Naive thymus-derived CD4-positive, alpha-beta T cell (primary cell): ENCODE data around the gene ZNF222. TPM values are rescaled to one million over a fixed set of nuclear protein-coding genes. Genes with fewer than 3 reads are reported as not detected.

Experiments
- ATAC-seq: fragments of 150-1000 bp; cut with Tn5 transposase; 2 replicates; pipeline ENCODE4 v1.10.0; 2021; ENCODE audit warnings: mild to moderate bottlenecking, moderate library complexity
- CTCF ChIA-PET: fragments of 350-600 bp; sonication (Branson Sonifier 250); formaldehyde crosslinking; loops from one replicate; lab custom pipeline; 2021; ENCODE audit warnings: antibody characterized with exemption; lab: Charles Lee
- POLR2A ChIA-PET: fragments of 350-600 bp; sonication (Branson Sonifier 250); formaldehyde crosslinking; loops from one replicate; lab custom pipeline; 2021; ENCODE audit warnings: antibody characterized with exemption, inconsistent platforms; lab: Charles Lee
- DNase-seq, 9 donors: peaks; one replicate each; pipeline versions ENCODE4 v3.0.0 to v3.0.0-alpha.2; 2020 to 2022; ENCODE audit warnings: mixed read lengths in 1 of 9
- H3K27ac ChIP-seq: one replicate; pipeline ENCODE4 v1.7.0; 2013; ENCODE audit warnings: mild to moderate bottlenecking, low read depth, low read length, moderate library complexity
- H3K27me3 ChIP-seq, 2 donors: one replicate each; pipeline ENCODE4 v1.7.0; 2013; ENCODE audit warnings: low read length in 2 of 2, mild to moderate bottlenecking in 2 of 2, moderate library complexity in 2 of 2; ENCODE audit not compliant: control insufficient read depth in 2 of 2, insufficient read depth in 2 of 2
- H3K36me3 ChIP-seq, 3 experiments: 1 replicate in 2 of 3; 2 replicates in 1 of 3; pipeline ENCODE4 v1.7.0; 2013; ENCODE audit warnings: low read length in 3 of 3, mild to moderate bottlenecking in 3 of 3, moderate library complexity in 1 of 3; ENCODE audit not compliant: insufficient read depth in 3 of 3, control insufficient read depth in 2 of 3
- H3K4me1 ChIP-seq, 2 donors: one replicate each; pipeline ENCODE4 v1.7.0; 2013; ENCODE audit warnings: low read length in 2 of 2, mild to moderate bottlenecking in 2 of 2, moderate library complexity in 1 of 2; ENCODE audit not compliant: control insufficient read depth in 2 of 2, insufficient read depth in 2 of 2
- H3K4me3 ChIP-seq: 2 replicates; pipeline ENCODE4 v1.7.0; 2013; ENCODE audit warnings: mild to moderate bottlenecking, low read length
- H3K9me3 ChIP-seq, 3 experiments: 1 replicate in 2 of 3; 2 replicates in 1 of 3; pipeline ENCODE4 v1.7.0; 2013; ENCODE audit warnings: low read length in 3 of 3; ENCODE audit not compliant: control insufficient read depth in 2 of 3
- H3K27ac Mint-ChIP-seq, 9 donors: one replicate each; pipeline ENCODE4 v1.8.0; 2020 to 2022; ENCODE audit warnings: mixed read lengths in 9 of 9, mild to moderate bottlenecking in 8 of 9, moderate library complexity in 5 of 9, inconsistent platforms in 2 of 9
- H3K27me3 Mint-ChIP-seq, 5 donors: one replicate each; pipeline ENCODE4 v1.8.0; 2021 to 2022; ENCODE audit warnings: mixed read lengths in 5 of 5, mild to moderate bottlenecking in 1 of 5
- H3K36me3 Mint-ChIP-seq, 5 donors: one replicate each; pipeline ENCODE4 v1.8.0; 2020 to 2022; ENCODE audit warnings: mixed read lengths in 5 of 5, mild to moderate bottlenecking in 3 of 5, inconsistent platforms in 1 of 5
- H3K4me1 Mint-ChIP-seq, 7 donors: one replicate each; pipeline ENCODE4 v1.8.0; 2020 to 2022; ENCODE audit warnings: mixed read lengths in 7 of 7, mild to moderate bottlenecking in 3 of 7, inconsistent platforms in 1 of 7
- H3K4me3 Mint-ChIP-seq, 10 donors: one replicate each; pipeline ENCODE4 v1.8.0; 2020 to 2022; ENCODE audit warnings: mild to moderate bottlenecking in 10 of 10, mixed read lengths in 10 of 10, moderate library complexity in 6 of 10, inconsistent platforms in 2 of 10
- H3K9me3 Mint-ChIP-seq, 11 donors: one replicate each; pipeline ENCODE4 v1.8.0; 2020 to 2022; ENCODE audit warnings: mixed read lengths in 11 of 11, mild to moderate bottlenecking in 4 of 11, inconsistent platforms in 1 of 11, moderate library complexity in 1 of 11
- intact Hi-C, 2 donors: fragments of 100-400 bp; cut with micrococcal nuclease; formaldehyde crosslinking; loops; one replicate each; pipeline ENCODE4 v1.15.1; 2023
- polyA plus RNA-seq, 2 donors: library from polyadenylated mRNA; unstranded; fragments of 300-500 nt; fragmentation: Illumina TruSeq; gene quantifications; one replicate each; pipeline ENCODE4 v1.2.3, GENCODE V29; 2021
- total RNA-seq, 6 experiments: library from RNA in 5 of 6; stranded (reverse) in 5 of 6; gene quantifications; 1 replicate in 5 of 6; 2 replicates in 1 of 6; pipeline ENCODE4 v1.2.3 and lab custom pipeline; 2021 to 2026

ZNF222 gene
- total and polyA plus RNA-seq, 7 experiments from 2014 or later = 2.1 to 10.1 (median 3.6) TPM

- no peak overlapping the region for H3K27ac ChIP-seq
- Mint-ChIP-seq H3K27ac (no peak overlapping the region), H3K4me1 (peaks cover 5 to 10% (median 10%) of the 10 kb centered on the region in 7 donors), H3K9me3 (peaks cover 16 to 62% (median 39%) of the 10 kb centered on the region in 11 donors), H3K27me3 (peaks cover 0 to 2% (median 0%) of the 10 kb centered on the region in 5 donors), H3K4me3 (no peak overlapping the region), H3K36me3 (peaks cover 30 to 60% (median 55%) of the 10 kb centered on the region in 5 donors)
- H3K27me3 ChIP-seq = no peaks in the 10 kb centered on the region
- H3K9me3 ChIP-seq = peaks cover 0 to 23% (median 4%) of the 10 kb centered on the region in 3 experiments
- intact Hi-C loops = no loop called here
- no peaks in the 10 kb centered on the region for H3K4me1 ChIP-seq
- ChIA-PET POLR2A (no interaction called here), CTCF (no interaction called here)
- ATAC-seq (no peak), DNase-seq (no peak)
- H3K4me3 ChIP-seq = no peak overlapping the region
- H3K36me3 ChIP-seq = peaks cover 6 to 50% (median 11%) of the 10 kb centered on the region in 3 experiments
Observed at GRCh38 chr19:43997631-43998290, 27.4 kb upstream of the ZNF222 start.

GRCh38 chr19:44002212-44002565, 23.0 kb upstream of the ZNF222 start:
- peak overlapping the region; percentile 80 for H3K27ac ChIP-seq
- peaks cover 0 to 2% (median 0%) of the 10 kb centered on the region in 5 donors for H3K27me3 Mint-ChIP-seq
- ChIA-PET POLR2A (interaction anchor here (0.6 to 1.2 kb wide), 3 partner anchors 49 to 70 kb away, joined by 3 read pairs; no protein-coding TSS in a partner anchor), CTCF (no interaction called here)
- peak overlapping the region; percentile 96 to 100 (median 99) for H3K4me3 Mint-ChIP-seq
- DNase-seq (no peak), ATAC-seq (no peak)
- peak overlapping the region; percentile 87 to 98 (median 95) for H3K27ac Mint-ChIP-seq
- peaks cover 15 to 29% (median 20%) of the 10 kb centered on the region in 7 donors for H3K4me1 Mint-ChIP-seq
- peaks cover 20 to 41% (median 33%) of the 10 kb centered on the region in 5 donors for H3K36me3 Mint-ChIP-seq
- H3K9me3 Mint-ChIP-seq = peaks cover 12 to 54% (median 37%) of the 10 kb centered on the region in 11 donors
- no peaks in the 10 kb centered on the region for H3K27me3 ChIP-seq
- peaks cover 0 to 25% (median 0%) of the 10 kb centered on the region in 3 experiments for H3K36me3 ChIP-seq
- H3K9me3 ChIP-seq = peaks cover 3 to 28% (median 4%) of the 10 kb centered on the region in 3 experiments
- intact Hi-C loops = loop anchor here (1.0 to 2.0 kb wide), 15 partner anchors 18 to 303 kb away; partner anchors contain the start of genes ZNF155 (in 2 of the 2), ZNF222 (in 2 of the 2), ZNF224 (in 2 of the 2) and ZNF225 (in 2 of the 2)
- peak overlapping the region; percentile 88 for H3K4me3 ChIP-seq
- peaks cover 0 to 8% of the 10 kb centered on the region in 2 donors for H3K4me1 ChIP-seq

GRCh38 chr19:44002566-44003460, 22.4 kb upstream of the ZNF222 start, which contains the start of gene ZNF230:
Gene ZNF230, plus strand, starts transcription at chr19:44002957. Its CDS starts 4,122 bp downstream, at chr19:44007079.
- ChIA-PET CTCF (no interaction called here), POLR2A (interaction anchor here (0.9 to 1.8 kb wide), 2 partner anchors 21 to 69 kb away, joined by 3 to 7 read pairs; no protein-coding TSS in a partner anchor)
- peak within 1 kb of the TSS; percentile 96 to 100 (median 99) for H3K4me3 Mint-ChIP-seq
- H3K27me3 ChIP-seq = no peaks in the 10 kb centered on the region
- ATAC-seq = peak; percentile 99
- DNase-seq = peak; percentile 50 to 85 (median 77)
- H3K9me3 ChIP-seq = peaks cover 4 to 29% (median 9%) of the 10 kb centered on the region in 3 experiments
- intact Hi-C loops = loop anchor here (1.0 to 2.0 kb wide), 15 partner anchors 19 to 302 kb away; partner anchors contain the start of genes ZNF155 (in 2 of the 2), ZNF222 (in 2 of the 2), ZNF224 (in 2 of the 2) and ZNF225 (in 2 of the 2)
- peak within 1 kb of the TSS; percentile 88 for H3K4me3 ChIP-seq
- peaks cover 0 to 2% (median 0%) of the 10 kb centered on the region in 5 donors for H3K27me3 Mint-ChIP-seq
- H3K27ac ChIP-seq = peak within 1 kb of the TSS; percentile 80
- H3K36me3 Mint-ChIP-seq = peaks cover 26 to 41% (median 33%) of the 10 kb centered on the region in 5 donors
- peaks cover 18 to 54% (median 40%) of the 10 kb centered on the region in 11 donors for H3K9me3 Mint-ChIP-seq
- H3K4me1 ChIP-seq = peaks cover 0 to 8% of the 10 kb centered on the region in 2 donors
- H3K36me3 ChIP-seq = peaks cover 0 to 26% (median 5%) of the 10 kb centered on the region in 3 experiments
- peaks cover 15 to 32% (median 20%) of the 10 kb centered on the region in 7 donors for H3K4me1 Mint-ChIP-seq
- peak within 1 kb of the TSS; percentile 87 to 98 (median 95) for H3K27ac Mint-ChIP-seq

GRCh38 chr19:44003461-44004009, 21.6 kb upstream of the ZNF222 start:
- ChIA-PET POLR2A (interaction anchor here (1.8 kb wide), 1 partner anchor 20 kb away, joined by 7 read pairs; no protein-coding TSS in a partner anchor), CTCF (no interaction called here)
- H3K9me3 Mint-ChIP-seq = peaks cover 15 to 54% (median 40%) of the 10 kb centered on the region in 11 donors
- Histone ChIP-seq H3K27me3 (no peaks in the 10 kb centered on the region), H3K4me3 (peak overlapping the region; percentile 88), H3K27ac (peak overlapping the region; percentile 80), H3K9me3 (peaks cover 4 to 30% (median 8%) of the 10 kb centered on the region in 3 experiments), H3K36me3 (peaks cover under 1 to 32% (median 13%) of the 10 kb centered on the region in 3 experiments), H3K4me1 (peaks cover 0 to 8% of the 10 kb centered on the region in 2 donors)
- H3K27ac Mint-ChIP-seq = peak overlapping the region; percentile 87 to 98 (median 95)
- peaks cover 0 to 2% (median 0%) of the 10 kb centered on the region in 5 donors for H3K27me3 Mint-ChIP-seq
- ATAC-seq (peak; percentile 28), DNase-seq (peak in 3 of 9 donors; percentile 14 to 27 (median 17))
- H3K36me3 Mint-ChIP-seq = peaks cover 31 to 43% (median 33%) of the 10 kb centered on the region in 5 donors
- peaks cover 15 to 32% (median 20%) of the 10 kb centered on the region in 7 donors for H3K4me1 Mint-ChIP-seq
- intact Hi-C loops = loop anchor here in 1 of 2 donors (2.0 kb wide), 1 partner anchor 69 kb away; the partner anchor contains the start of gene ZNF284
- peak overlapping the region; percentile 96 to 100 (median 99) for H3K4me3 Mint-ChIP-seq

- Histone ChIP-seq H3K4me1 (peaks cover 0 to 8% of the 10 kb centered on the region in 2 donors), H3K4me3 (no peak overlapping the region), H3K9me3 (peaks cover 8 to 48% (median 18%) of the 10 kb centered on the region in 3 experiments), H3K27me3 (no peaks in the 10 kb centered on the region), H3K27ac (no peak overlapping the region), H3K36me3 (peaks cover 24 to 57% (median 34%) of the 10 kb centered on the region in 3 experiments)
- ATAC-seq = no peak
- H3K27ac Mint-ChIP-seq = no peak overlapping the region
- H3K4me1 Mint-ChIP-seq = peaks cover 15 to 32% (median 20%) of the 10 kb centered on the region in 7 donors
- DNase-seq = no peak
- no peak overlapping the region for H3K4me3 Mint-ChIP-seq
- intact Hi-C loops = no loop called here
- ChIA-PET POLR2A (no interaction called here), CTCF (no interaction called here)
- peaks cover 47 to 62% (median 56%) of the 10 kb centered on the region in 5 donors for H3K36me3 Mint-ChIP-seq
- peaks cover 0 to 2% (median 0%) of the 10 kb centered on the region in 5 donors for H3K27me3 Mint-ChIP-seq
- H3K9me3 Mint-ChIP-seq = peaks cover 25 to 71% (median 54%) of the 10 kb centered on the region in 11 donors
Observed at GRCh38 chr19:44005973-44006372, 19.2 kb upstream of the ZNF222 start.
